ENCODE data around the gene ATF5. TPM values are rescaled to one million over a fixed set of nuclear protein-coding genes. Genes with fewer than 3 reads are reported as not detected.

The ATF5 gene
- total and polyA plus RNA-seq, 2 donors (not counting 1 experiment from before 2014, with no cell fraction given), result 9.0 to 37.6 TPM

DNA sequence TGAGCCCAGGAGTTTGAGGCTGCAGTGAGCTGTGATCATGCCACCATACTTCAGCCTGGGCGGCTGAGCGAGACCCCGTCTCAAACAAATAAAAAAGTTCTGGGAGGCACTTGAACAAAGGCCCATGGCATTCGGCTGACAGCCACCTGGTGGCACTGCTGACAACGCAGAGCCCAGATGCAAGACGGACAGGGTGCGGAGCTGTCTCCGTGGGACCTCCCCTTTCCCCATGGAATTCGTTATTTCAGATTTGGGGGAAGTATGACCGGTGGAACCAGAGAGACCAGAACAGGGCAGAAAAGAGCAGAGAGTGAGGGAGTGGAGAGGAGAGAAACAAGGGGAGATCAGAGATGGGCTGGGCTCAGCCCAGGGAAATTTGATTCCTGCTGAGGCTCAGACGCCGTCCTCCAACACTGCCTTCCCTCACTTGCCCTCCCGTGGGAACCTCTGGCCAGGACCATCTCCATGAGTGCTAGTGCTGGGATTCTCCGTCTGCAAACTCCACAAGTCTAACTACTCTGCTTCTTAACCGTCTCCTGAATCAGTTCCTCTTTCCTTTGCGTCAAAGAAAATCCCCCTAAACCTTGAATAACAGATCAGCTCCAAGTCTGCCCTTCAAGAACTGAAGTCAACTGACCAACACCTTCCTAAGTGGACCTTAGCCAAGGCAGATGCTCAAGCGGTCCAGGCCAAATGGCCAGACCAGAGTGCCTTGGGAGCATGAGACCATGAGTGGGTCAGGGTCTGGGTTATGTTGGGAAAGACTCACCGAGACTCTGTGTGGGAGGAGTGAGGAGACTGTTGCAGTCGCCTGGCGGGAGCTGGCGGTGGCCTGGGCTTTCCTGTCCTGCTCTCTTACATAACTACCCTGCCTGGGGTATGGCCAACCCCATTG, 11.9 kb upstream of the ATF5 start:
- peak overlapping the region; percentile 34 to 50 for H3K27ac ChIP-seq (ENCODE audit: low read length in 2 of 2)
- 66% methylated on average over 14 of the region's 21 CpGs for WGBS (ENCODE audit: insufficient coverage)
- H4K20me1 ChIP-seq (ENCODE audit: control insufficient read depth, insufficient read depth, low read length, poor library complexity, severe bottlenecking), result peaks cover 55% of the 10 kb centered on the region
- H3K9ac ChIP-seq (ENCODE audit: low read length), result no peak overlapping the region
- H3K79me2 ChIP-seq (ENCODE audit: control insufficient read depth, insufficient read depth, low read length), result peaks cover 75% of the 10 kb centered on the region
- H3K4me2 ChIP-seq (replicated peaks; ENCODE audit: low read depth, low read length, poor library complexity, severe bottlenecking), result peak overlapping the region; percentile 27
- Mint-ChIP-seq H3K27me3 (no peaks in the 10 kb centered on the region), H3K9me3 (ENCODE audit: insufficient read depth) (no peaks in the 10 kb centered on the region), H3K4me1 (peaks cover 54% of the 10 kb centered on the region), H3K4me3 (peak overlapping the region; percentile 88), H3K27ac (peak overlapping the region; percentile 95)
- H3K36me3 ChIP-seq (replicated peaks in 1 of 2; ENCODE audit: control extremely low read depth in 1 of 2, control insufficient read depth in 1 of 2, extremely low read depth in 1 of 2, insufficient read depth in 2 of 2, low read length in 1 of 2), result peaks cover 0 to 56% of the 10 kb centered on the region in 2 experiments
- intact Hi-C loops (cut with micrococcal nuclease), result no loop called here
- H3K4me1 ChIP-seq (ENCODE audit: control insufficient read depth in 2 of 2, insufficient read depth in 2 of 2, low read length in 2 of 2), result peaks cover 0 to 6% of the 10 kb centered on the region in 2 donors
- POLR2A ChIA-PET, result interaction anchor here (1.0 to 4.9 kb wide), 4 partner anchors 9 to 24 kb away, joined by 3 to 28 read pairs (median 4); partner anchors contain the start of genes ATF5 and NUP62
- no peak for TF ChIP-seq EZH2 (IDR thresholded peaks at IDR 0.05; ENCODE audit: borderline replicate concordance, insufficient read depth, low read depth, low read length, poor library complexity, severe bottlenecking)
- TF ChIP-seq, protein P1, sequence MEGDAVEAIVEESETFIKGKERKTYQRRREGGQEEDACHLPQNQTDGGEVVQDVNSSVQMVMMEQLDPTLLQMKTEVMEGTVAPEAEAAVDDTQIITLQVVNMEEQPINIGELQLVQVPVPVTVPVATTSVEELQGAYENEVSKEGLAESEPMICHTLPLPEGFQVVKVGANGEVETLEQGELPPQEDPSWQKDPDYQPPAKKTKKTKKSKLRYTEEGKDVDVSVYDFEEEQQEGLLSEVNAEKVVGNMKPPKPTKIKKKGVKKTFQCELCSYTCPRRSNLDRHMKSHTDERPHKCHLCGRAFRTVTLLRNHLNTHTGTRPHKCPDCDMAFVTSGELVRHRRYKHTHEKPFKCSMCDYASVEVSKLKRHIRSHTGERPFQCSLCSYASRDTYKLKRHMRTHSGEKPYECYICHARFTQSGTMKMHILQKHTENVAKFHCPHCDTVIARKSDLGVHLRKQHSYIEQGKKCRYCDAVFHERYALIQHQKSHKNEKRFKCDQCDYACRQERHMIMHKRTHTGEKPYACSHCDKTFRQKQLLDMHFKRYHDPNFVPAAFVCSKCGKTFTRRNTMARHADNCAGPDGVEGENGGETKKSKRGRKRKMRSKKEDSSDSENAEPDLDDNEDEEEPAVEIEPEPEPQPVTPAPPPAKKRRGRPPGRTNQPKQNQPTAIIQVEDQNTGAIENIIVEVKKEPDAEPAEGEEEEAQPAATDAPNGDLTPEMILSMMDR (IDR thresholded peaks at IDR 0.05), result peak; percentile 47
- peaks cover 0 to 3% (median 0%) of the 10 kb centered on the region in 3 donors for H3K9me3 ChIP-seq (ENCODE audit: control extremely low read depth in 1 of 3, control insufficient read depth in 2 of 3, insufficient read depth in 1 of 3, low read length in 2 of 3)
- ATAC-seq (ENCODE audit: low read depth) (peak; percentile 67), DNase-seq (no peak)
- H2AFZ ChIP-seq (ENCODE audit: insufficient read depth, low read depth, low read length, poor library complexity, severe bottlenecking), result no peak overlapping the region
- no peaks in the 10 kb centered on the region for H3K27me3 ChIP-seq (replicated peaks in 1 of 4; ENCODE audit: control extremely low read depth in 1 of 4, control insufficient read depth in 3 of 4, insufficient read depth in 4 of 4, low read length in 3 of 4)
- CTCF ChIA-PET, result interaction anchor here (0.6 to 3.4 kb wide), 13 partner anchors 10 to 695 kb away, joined by 3 to 17 read pairs (median 5); partner anchors contain the start of genes ATF5, IL4I1 and NUP62
- no peak overlapping the region for H3K4me3 ChIP-seq (ENCODE audit: control extremely low read depth in 1 of 5, extremely low read depth in 1 of 5, insufficient read depth in 1 of 5, low read depth in 2 of 5, low read length in 4 of 5)

Measured in B cell (primary cell).